WTC11 (cell line): ENCODE measurements around the gene BSN. TPM values are rescaled to one million over a fixed set of nuclear protein-coding genes. Genes with fewer than 3 reads are reported as not detected.
A peak's percentile ranks its signal among the peaks of the same experiment; 100 is the strongest.

Experiments
- AR ChIP-seq: fragments of 250-450 bp; sonication (Bioruptor Pico); IDR thresholded peaks from 2 replicates; pipeline ENCODE4 v1.9.0; 2021; ENCODE audit warnings: mild to moderate bottlenecking
- ATF2 ChIP-seq: sonication (generic); formaldehyde crosslinking; IDR thresholded peaks from 2 replicates; pipeline ENCODE4 v1.8.1; 2022; ENCODE audit warnings: low read depth, missing genetic modification reagents, borderline replicate concordance
- EMX1 ChIP-seq: fragments of 250-450 bp; sonication (Bioruptor Pico); IDR thresholded peaks from 2 replicates; pipeline ENCODE4 v1.8.0; 2021; ENCODE audit warnings: mild to moderate bottlenecking
- ETV6 ChIP-seq: sonication (generic); formaldehyde crosslinking; IDR thresholded peaks from 2 replicates; pipeline ENCODE4 v1.8.1; 2022; ENCODE audit warnings: mild to moderate bottlenecking, missing genetic modification reagents
- FOXP1 ChIP-seq: sonication (generic); formaldehyde crosslinking; IDR thresholded peaks from 2 replicates; pipeline ENCODE4 v1.8.0; 2022; ENCODE audit warnings: missing genetic modification reagents, mild to moderate bottlenecking, moderate library complexity, borderline replicate concordance
- JUN ChIP-seq: sonication (generic); formaldehyde crosslinking; IDR thresholded peaks from 2 replicates; pipeline ENCODE4 v1.8.0; 2023; ENCODE audit warnings: mild to moderate bottlenecking, missing genetic modification reagents
- MAX ChIP-seq: sonication (generic); formaldehyde crosslinking; IDR thresholded peaks from 2 replicates; pipeline ENCODE4 v1.8.0; 2022; ENCODE audit warnings: mild to moderate bottlenecking, missing genetic modification reagents
- MXD4 ChIP-seq: fragments of 250-450 bp; sonication (Bioruptor Pico); IDR thresholded peaks from 2 replicates; pipeline ENCODE4 v1.8.0; 2021; ENCODE audit warnings: mild to moderate bottlenecking, moderate library complexity, borderline replicate concordance
- NFATC4 ChIP-seq: fragments of 250-450 bp; sonication (Bioruptor Pico); IDR thresholded peaks from 2 replicates; pipeline ENCODE4 v1.9.0; 2021; ENCODE audit warnings: mild to moderate bottlenecking
- RELA ChIP-seq: sonication (generic); formaldehyde crosslinking; IDR thresholded peaks from 2 replicates; pipeline ENCODE4 v1.8.1; 2022; ENCODE audit warnings: missing genetic modification reagents, mild to moderate bottlenecking, borderline replicate concordance
- SMAD4 ChIP-seq: sonication (generic); formaldehyde crosslinking; IDR thresholded peaks from 2 replicates; pipeline ENCODE4 v1.8.0; 2022; ENCODE audit warnings: mild to moderate bottlenecking, missing genetic modification reagents
- SOX15 ChIP-seq: fragments of 250-450 bp; sonication (Bioruptor Pico); IDR thresholded peaks from 2 replicates; pipeline ENCODE4 v1.9.0; 2021; ENCODE audit warnings: mild to moderate bottlenecking
- TEAD1 ChIP-seq: sonication (generic); formaldehyde crosslinking; IDR thresholded peaks from 2 replicates; pipeline ENCODE4 v1.8.0; 2022; ENCODE audit warnings: mild to moderate bottlenecking, missing genetic modification reagents
- ZNF219 ChIP-seq: sonication (generic); formaldehyde crosslinking; IDR thresholded peaks from 2 replicates; pipeline ENCODE4 v1.8.0; 2023; ENCODE audit warnings: missing genetic modification reagents, mild to moderate bottlenecking, borderline replicate concordance
- ZNF396 ChIP-seq: fragments of 250-450 bp; sonication (Bioruptor Pico); IDR thresholded peaks from 2 replicates; pipeline ENCODE4 v1.8.0; 2021; ENCODE audit warnings: mild to moderate bottlenecking, moderate library complexity, borderline replicate concordance
- ZNF423 ChIP-seq: fragments of 250-450 bp; sonication (Bioruptor Pico); IDR thresholded peaks from 2 replicates; pipeline ENCODE4 v2.1.2; 2022; ENCODE audit warnings: mild to moderate bottlenecking, moderate library complexity
- ZNF512 ChIP-seq: sonication (generic); formaldehyde crosslinking; IDR thresholded peaks from 2 replicates; pipeline ENCODE4 v1.8.1; 2022; ENCODE audit warnings: missing genetic modification reagents, borderline replicate concordance
- total RNA-seq: library from RNA; stranded (reverse); gene quantifications from 3 replicates; pipeline ENCODE4 v1.2.3, GENCODE V29; 2021
- TF ChIP-seq, protein P1 (sequence below): fragments of 250-450 bp; sonication (Bioruptor Pico); IDR thresholded peaks from 2 replicates; pipeline ENCODE4 v1.9.0; 2021; ENCODE audit warnings: moderate library complexity, mild to moderate bottlenecking, inconsistent platforms, borderline replicate concordance
- TF ChIP-seq, protein P2 (sequence below): sonication (generic); formaldehyde crosslinking; IDR thresholded peaks from 2 replicates; pipeline ENCODE4 v1.8.1; 2022; ENCODE audit warnings: mild to moderate bottlenecking, missing genetic modification reagents, moderate library complexity, borderline replicate concordance
- TF ChIP-seq, protein P3 (sequence below): fragments of 250-450 bp; sonication (Bioruptor Pico); IDR thresholded peaks from 2 replicates; pipeline ENCODE4 v2.1.2; 2022; ENCODE audit warnings: mild to moderate bottlenecking, moderate library complexity
- TF ChIP-seq, protein P4 (sequence below): sonication (generic); formaldehyde crosslinking; IDR thresholded peaks from 2 replicates; pipeline ENCODE4 v1.8.0; 2022; ENCODE audit warnings: mild to moderate bottlenecking, missing genetic modification reagents
- TF ChIP-seq, protein P5 (sequence below): fragments of 200-600 bp; IDR thresholded peaks from 2 replicates; pipeline ENCODE4 v1.8.0; 2022; ENCODE audit warnings: antibody characterized with exemption

BSN gene
- total RNA-seq, 1 experiment from 2014 or later = 2.8 TPM

DNA sequence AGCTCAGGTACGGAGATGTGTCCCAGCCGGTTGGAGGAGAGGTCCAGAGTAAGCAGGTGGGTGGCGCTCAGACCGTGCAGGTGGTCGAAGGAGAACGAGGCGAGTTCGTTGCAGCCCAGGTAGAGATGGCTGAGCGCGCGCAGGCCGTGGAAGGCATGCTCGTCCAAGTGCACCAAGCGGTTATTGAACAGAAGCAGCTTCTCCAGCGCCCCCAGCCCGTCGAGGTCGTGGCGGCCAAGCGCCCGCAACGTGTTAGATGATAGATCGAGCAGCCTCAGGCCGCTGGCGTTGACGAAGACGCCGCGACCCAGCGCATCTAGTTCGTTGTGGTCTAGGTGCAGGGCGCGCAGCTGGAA is 164.6 kb downstream of the BSN start (continued):
- TF ChIP-seq, protein P1, sequence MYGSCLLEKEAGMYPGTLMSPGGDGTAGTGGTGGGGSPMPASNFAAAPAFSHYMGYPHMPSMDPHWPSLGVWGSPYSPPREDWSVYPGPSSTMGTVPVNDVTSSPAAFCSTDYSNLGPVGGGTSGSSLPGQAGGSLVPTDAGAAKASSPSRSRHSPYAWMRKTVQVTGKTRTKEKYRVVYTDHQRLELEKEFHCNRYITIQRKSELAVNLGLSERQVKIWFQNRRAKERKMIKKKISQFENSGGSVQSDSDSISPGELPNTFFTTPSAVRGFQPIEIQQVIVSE (CRISPR knock-in tag) = no peak
- TF ChIP-seq ATF2 (CRISPR knock-in tag) (no peak), ZNF512 (CRISPR knock-in tag) (no peak), EMX1 (CRISPR knock-in tag) (no peak), SOX15 (CRISPR knock-in tag) (no peak), SMAD4 (no peak), FOXP1 (CRISPR knock-in tag) (no peak; the same call in 1 of the 2 replicates), ZNF396 (CRISPR knock-in tag) (no peak), ZNF219 (CRISPR knock-in tag) (no peak), ZNF423 (CRISPR knock-in tag) (no peak), TEAD1 (CRISPR knock-in tag) (no peak), NFATC4 (CRISPR knock-in tag) (no peak), MAX (CRISPR knock-in tag) (peak; percentile 85; the same call in 1 of the 2 replicates), MXD4 (no peak), RELA (CRISPR knock-in tag) (no peak), JUN (CRISPR knock-in tag) (no peak), AR (CRISPR knock-in tag) (no peak), ETV6 (no peak)
- TF ChIP-seq, protein P2, sequence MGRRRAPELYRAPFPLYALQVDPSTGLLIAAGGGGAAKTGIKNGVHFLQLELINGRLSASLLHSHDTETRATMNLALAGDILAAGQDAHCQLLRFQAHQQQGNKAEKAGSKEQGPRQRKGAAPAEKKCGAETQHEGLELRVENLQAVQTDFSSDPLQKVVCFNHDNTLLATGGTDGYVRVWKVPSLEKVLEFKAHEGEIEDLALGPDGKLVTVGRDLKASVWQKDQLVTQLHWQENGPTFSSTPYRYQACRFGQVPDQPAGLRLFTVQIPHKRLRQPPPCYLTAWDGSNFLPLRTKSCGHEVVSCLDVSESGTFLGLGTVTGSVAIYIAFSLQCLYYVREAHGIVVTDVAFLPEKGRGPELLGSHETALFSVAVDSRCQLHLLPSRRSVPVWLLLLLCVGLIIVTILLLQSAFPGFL (CRISPR knock-in tag) = no peak
- TF ChIP-seq, protein P3, sequence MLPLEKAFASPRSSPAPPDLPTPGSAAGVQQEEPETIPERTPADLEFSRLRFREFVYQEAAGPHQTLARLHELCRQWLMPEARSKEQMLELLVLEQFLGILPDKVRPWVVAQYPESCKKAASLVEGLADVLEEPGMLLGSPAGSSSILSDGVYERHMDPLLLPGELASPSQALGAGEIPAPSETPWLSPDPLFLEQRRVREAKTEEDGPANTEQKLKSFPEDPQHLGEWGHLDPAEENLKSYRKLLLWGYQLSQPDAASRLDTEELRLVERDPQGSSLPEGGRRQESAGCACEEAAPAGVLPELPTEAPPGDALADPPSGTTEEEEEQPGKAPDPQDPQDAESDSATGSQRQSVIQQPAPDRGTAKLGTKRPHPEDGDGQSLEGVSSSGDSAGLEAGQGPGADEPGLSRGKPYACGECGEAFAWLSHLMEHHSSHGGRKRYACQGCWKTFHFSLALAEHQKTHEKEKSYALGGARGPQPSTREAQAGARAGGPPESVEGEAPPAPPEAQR (CRISPR knock-in tag) = no peak
- TF ChIP-seq, protein P4, sequence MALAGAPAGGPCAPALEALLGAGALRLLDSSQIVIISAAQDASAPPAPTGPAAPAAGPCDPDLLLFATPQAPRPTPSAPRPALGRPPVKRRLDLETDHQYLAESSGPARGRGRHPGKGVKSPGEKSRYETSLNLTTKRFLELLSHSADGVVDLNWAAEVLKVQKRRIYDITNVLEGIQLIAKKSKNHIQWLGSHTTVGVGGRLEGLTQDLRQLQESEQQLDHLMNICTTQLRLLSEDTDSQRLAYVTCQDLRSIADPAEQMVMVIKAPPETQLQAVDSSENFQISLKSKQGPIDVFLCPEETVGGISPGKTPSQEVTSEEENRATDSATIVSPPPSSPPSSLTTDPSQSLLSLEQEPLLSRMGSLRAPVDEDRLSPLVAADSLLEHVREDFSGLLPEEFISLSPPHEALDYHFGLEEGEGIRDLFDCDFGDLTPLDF (CRISPR knock-in tag) = no peak
- TF ChIP-seq, protein P5, sequence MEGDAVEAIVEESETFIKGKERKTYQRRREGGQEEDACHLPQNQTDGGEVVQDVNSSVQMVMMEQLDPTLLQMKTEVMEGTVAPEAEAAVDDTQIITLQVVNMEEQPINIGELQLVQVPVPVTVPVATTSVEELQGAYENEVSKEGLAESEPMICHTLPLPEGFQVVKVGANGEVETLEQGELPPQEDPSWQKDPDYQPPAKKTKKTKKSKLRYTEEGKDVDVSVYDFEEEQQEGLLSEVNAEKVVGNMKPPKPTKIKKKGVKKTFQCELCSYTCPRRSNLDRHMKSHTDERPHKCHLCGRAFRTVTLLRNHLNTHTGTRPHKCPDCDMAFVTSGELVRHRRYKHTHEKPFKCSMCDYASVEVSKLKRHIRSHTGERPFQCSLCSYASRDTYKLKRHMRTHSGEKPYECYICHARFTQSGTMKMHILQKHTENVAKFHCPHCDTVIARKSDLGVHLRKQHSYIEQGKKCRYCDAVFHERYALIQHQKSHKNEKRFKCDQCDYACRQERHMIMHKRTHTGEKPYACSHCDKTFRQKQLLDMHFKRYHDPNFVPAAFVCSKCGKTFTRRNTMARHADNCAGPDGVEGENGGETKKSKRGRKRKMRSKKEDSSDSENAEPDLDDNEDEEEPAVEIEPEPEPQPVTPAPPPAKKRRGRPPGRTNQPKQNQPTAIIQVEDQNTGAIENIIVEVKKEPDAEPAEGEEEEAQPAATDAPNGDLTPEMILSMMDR = no peak
- TF ChIP-seq, all 79 proteins: peak for 7
